HEK293 (cell line): Measurements from ENCODE around the gene PTPRR.

ENCODE experiments used
- CTCF ChIP-seq: fragments of 450-650 bp; formaldehyde crosslinking; IDR thresholded peaks from 2 replicates; pipeline ENCODE4 v1.5.1; 2016; ENCODE audit warnings: missing biosample characterization, missing genetic modification characterization
- PRDM10 ChIP-seq: fragments of 450-650 bp; formaldehyde crosslinking; IDR thresholded peaks from 2 replicates; pipeline ENCODE4 v1.5.1; 2016; ENCODE audit warnings: missing biosample characterization, missing genetic modification characterization
- TCF7L2 ChIP-seq: IDR thresholded peaks from 2 replicates; pipeline ENCODE4 v1.6.1; 2011; ENCODE audit warnings: low read depth, mild to moderate bottlenecking, inconsistent platforms, low read length, moderate library complexity, borderline replicate concordance
- ZNF148 ChIP-seq: fragments of 450-650 bp; formaldehyde crosslinking; IDR thresholded peaks from 2 replicates; pipeline ENCODE4 v1.5.0; 2017; ENCODE audit warnings: missing biosample characterization, missing genetic modification characterization, borderline replicate concordance
- ZNF610 ChIP-seq: fragments of 450-650 bp; formaldehyde crosslinking; IDR thresholded peaks from 2 replicates; pipeline ENCODE4 v1.5.1; 2016; ENCODE audit warnings: missing biosample characterization, missing genetic modification characterization, borderline replicate concordance
- ZSCAN16 ChIP-seq: fragments of 450-650 bp; formaldehyde crosslinking; IDR thresholded peaks from 2 replicates; pipeline ENCODE4 v1.5.1; 2016; ENCODE audit warnings: missing biosample characterization, missing genetic modification characterization

GRCh38 chr12:70660002-70660604, 260.4 kb downstream of the PTPRR start:
- TF ChIP-seq ZSCAN16 (tag by site-specific recombination) = no peak
- no peak for TF ChIP-seq PRDM10 (tag by site-specific recombination)
- no peak for TF ChIP-seq CTCF (tag by site-specific recombination)
- no peak for TF ChIP-seq ZNF610 (tag by site-specific recombination)
- TF ChIP-seq ZNF148 = no peak
- no peak for TF ChIP-seq TCF7L2
